ENCODE data around the gene MALAT1.

- TF ChIP-seq CTCF (IDR thresholded peaks at IDR 0.05) (no peak), POLR2A (IDR thresholded peaks at IDR 0.05) (peak in 1 of 2 donors; percentile 50), POLR2AphosphoS5 (IDR thresholded peaks at IDR 0.05; ENCODE audit: insufficient read depth in 1 of 2, low read depth in 1 of 2) (peak; percentile 36 to 59)
Observed at GRCh38 chr11:65503368-65503948, 4.6 kb downstream of the MALAT1 start.
